ENCODE results near the gene STK16. TPM values are rescaled to one million over a fixed set of nuclear protein-coding genes. Genes with fewer than 3 reads are reported as not detected.
"Not testable (repeated sequence)": the region's sequence is repeated elsewhere in the genome, so short reads cannot be mapped to it uniquely, and the experiment has no call there.

Gene STK16
- total RNA-seq, 1 donor from 2014 or later = 29.8 TPM

DNA sequence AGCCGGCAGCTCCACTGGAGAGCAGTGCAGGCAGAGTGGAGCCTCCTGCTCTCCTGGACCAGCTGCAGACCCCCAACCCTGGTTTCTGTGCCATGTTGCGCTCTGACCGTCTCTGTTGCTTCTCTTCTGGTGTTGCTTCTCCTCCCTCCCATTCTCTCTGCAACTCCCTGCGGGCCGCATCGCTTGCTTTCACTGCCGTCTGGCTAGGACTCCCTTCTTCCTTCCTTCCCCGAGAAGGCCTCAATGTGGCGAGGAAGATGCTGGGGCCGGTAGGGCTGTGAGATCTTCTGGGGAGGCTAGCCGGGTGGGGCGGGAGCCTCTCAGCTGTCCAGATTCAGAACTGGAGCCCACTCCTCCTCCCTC, 40.1 kb downstream of the STK16 start:
- intact Hi-C loops (cut with micrococcal nuclease) = no loop called here

GRCh38 chr2:219285894-219286425, 40.7 kb downstream of the STK16 start:
- intact Hi-C loops (cut with micrococcal nuclease) = no loop called here

DNA sequence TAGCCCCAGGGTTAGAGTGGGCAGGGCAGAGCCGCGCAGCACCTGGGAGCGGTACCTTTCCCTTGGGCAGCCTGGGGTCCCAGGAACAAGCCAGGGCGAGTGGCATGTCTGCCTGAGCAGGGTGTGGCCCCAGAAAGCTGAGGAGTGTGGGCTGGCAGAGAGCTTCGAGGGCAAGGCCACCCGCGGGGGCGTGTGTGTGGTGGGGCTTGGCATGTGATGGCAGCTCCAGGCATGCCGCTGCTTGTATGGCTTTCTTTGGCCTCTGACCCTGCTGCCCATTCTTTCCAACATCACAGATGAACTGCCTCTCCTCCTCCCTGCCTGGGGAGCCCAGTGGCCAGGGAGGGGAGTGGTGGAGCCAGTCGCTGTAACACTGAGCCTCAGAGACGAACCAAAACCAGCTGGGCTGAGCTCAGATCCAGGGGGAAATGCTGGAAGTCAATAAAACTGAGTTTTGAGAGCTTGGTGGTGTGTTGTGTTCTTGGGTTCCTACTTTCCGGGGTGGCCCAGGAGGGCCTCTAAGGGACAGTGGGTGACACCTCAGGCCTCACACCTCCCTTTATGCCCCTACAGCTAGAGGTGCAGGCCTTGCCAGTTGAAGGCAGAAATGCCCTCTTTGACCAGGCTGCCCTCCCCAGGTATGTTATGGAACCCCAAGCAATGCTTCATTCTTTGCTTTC, 41.3 kb downstream of the STK16 start:
- intact Hi-C loops (cut with micrococcal nuclease) = no loop called here

DNA sequence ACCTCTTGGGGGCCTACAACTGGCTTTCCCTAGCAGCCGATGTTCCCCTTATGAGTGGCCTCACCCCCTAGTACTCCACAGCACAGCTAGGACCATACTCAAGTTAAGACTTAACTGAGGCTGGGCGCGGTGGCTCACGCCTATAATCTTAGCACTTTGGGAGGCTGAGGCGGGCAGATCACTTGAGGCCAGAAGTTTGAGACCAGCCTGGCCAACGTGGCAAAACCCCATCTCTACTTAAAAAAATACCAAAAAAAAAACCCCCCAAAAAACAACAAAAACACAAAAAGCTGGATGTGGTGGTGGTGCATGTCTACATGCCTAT, 41.8 kb downstream of the STK16 start:
- intact Hi-C loops (cut with micrococcal nuclease) = not testable (repeated sequence)

DNA sequence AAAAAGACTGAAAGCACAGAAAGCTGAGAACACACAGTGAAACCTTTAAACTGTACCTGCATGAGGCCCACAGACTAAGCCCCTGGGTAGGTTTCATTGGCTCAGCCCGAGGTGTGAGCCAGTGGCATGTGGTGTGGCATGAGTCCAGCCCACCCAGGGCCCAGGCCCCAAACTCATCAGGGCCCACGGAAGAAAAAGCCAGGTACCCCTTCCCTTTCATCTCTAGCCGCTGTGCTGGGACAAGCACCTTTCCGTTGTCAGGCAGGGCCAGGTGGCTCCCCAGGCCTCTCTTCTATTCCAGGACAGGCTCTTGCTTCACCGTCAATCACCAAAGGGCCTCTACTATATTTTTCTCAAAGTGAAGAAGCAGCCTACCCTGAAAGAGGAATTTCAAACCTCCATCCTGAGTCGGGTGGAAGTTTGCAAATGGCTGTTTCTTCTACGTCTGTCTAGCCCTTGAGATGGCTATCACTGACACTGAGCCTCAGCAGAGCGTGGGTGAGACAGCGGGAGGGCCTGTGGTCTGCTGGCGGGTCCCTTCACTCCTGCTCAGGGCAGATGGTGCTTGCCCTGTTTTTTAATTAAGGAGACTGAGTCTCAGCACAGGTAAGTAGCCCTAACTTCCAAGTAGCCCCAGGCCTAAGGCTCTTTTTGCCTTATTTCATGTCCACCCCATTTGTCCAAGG, 42.4 kb downstream of the STK16 start:
- intact Hi-C loops (cut with micrococcal nuclease) = no loop called here

- intact Hi-C loops (cut with micrococcal nuclease) = no loop called here
Measured at GRCh38 chr2:219289195-219289536, 43.9 kb downstream of the STK16 start.

DNA sequence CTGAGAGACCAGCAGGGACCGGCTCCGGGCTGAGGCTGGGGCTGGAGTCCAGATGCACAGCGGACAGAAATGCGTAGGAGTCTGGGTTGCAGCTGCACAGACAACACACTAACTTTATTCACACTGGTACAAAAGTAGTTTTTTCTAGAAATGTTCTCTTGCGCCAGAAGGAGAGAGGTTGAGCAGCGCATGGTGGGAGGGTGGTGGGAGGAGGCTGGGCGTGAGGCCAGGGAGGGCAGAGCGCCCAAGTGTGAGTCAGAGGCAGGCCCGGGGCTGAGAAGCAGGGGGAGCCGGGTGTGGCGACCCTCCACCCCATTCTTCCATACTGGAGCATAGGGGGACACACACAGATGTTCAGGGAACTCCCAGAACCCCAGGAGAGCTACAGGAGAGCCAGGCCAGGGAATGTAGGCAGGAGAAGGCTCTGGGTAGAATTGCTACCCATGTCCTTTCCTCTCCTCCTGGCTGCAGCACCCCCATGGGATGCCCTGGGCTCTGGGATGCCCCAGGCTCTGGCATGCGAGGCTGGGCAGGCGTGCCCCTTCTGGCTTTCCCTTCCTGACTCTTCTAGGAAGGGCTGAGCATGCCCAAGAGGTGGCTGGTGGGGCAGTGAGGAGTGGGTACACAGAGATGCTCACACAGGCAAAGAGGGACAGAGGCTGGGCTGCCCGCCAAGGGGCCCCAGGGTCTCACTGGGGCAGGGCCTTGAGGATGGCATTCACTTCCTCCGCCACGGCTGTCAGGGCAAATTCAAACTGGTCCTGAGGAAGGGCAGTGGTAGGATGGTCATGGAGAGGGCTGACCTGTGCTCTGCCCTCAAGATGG, 44.5 kb downstream of the STK16 start:
- intact Hi-C loops (cut with micrococcal nuclease) = no loop called here

- intact Hi-C loops (cut with micrococcal nuclease) = no loop called here
Measured at GRCh38 chr2:219290381-219291171, 45.3 kb downstream of the STK16 start.

GRCh38 chr2:219291394-219291793, 46.1 kb downstream of the STK16 start:
- intact Hi-C loops (cut with micrococcal nuclease) = no loop called here

GRCh38 chr2:219291910-219292490, 46.7 kb downstream of the STK16 start:
- intact Hi-C loops (cut with micrococcal nuclease) = no loop called here

DNA sequence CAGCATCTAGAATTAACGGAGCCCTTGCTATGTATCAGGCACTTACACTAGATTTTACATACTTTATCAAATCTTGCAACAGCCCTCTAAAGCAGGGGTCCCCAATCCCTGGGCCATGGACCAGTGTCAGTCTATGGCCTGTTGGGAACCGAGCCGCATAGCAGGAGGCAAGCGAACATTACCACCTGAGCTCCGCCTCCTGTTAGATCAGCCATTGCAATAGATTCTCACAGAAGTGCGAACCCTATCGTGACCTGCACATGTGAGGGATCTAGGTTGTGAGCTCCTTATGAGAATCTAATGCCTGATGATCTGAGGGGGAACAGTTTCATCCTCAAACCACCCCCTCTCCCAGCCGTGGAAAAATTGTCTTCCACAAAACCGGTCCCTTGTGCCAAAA, 47.3 kb downstream of the STK16 start:
- intact Hi-C loops (cut with micrococcal nuclease) = no loop called here

DNA sequence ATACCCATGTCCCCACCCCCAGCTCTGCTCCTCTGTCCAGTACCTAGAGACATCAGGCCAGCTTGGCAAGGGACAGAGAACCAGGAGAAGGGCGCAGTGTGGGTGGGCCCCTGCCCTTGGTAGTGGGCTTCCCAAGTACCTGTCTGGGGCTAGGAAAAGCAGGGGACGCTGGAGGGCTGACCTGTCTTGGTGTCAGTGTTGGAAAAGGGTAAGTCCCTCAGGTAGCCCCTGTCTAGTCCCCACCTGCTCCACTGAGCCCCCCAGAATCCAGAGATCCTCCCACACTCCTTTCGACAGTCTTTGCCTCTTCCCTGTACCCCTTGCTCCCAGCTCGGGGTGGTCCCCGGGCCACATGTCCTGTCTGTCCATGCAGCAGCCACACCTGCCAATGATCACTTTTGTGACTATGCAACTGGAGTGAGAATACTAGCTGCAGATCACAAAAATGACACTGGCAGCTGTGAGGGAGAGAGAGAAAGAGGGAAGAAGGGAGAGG, 48.5 kb downstream of the STK16 start:
- intact Hi-C loops (cut with micrococcal nuclease) = loop anchor here (1.0 kb wide), 3 partner anchors 40 to 87 kb away; partner anchors contain the start of genes GLB1L, STK16, TUBA4A and TUBA4B

- intact Hi-C loops (cut with micrococcal nuclease) = loop anchor here (1.0 to 5.0 kb wide), 7 partner anchors 15 to 117 kb away; partner anchors contain the start of genes ANKZF1, ATG9A, CNPPD1 and DNAJB2
Measured at GRCh38 chr2:219294356-219295351, 49.4 kb downstream of the STK16 start.

DNA sequence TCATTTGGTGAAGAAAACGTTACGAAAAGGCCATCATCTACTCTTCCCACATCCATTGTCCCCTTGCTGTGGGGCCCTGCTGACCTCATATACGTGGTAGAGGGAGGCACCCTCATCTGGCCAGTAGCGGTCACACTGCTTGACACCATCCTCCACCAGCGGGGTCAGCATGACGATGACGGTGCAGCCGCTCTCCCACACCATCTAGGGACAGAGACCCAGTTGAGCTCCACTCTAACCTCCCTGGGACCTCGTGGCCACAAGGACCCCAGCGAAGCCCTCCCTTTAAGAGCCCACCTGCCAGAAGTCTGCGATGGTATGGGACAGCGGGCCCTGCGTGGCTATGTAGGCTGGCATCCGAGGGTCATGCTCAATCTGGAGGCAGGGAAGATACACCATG, 50.9 kb downstream of the STK16 start:
- intact Hi-C loops (cut with micrococcal nuclease) = loop anchor here (5.0 kb wide), 2 partner anchors 91 to 119 kb away; partner anchors contain the start of genes CNPPD1, DNPEP and RETREG2

- intact Hi-C loops (cut with micrococcal nuclease) = loop anchor here (5.0 kb wide), 2 partner anchors 90 to 120 kb away; partner anchors contain the start of genes CNPPD1, DNPEP and RETREG2
Measured at GRCh38 chr2:219296631-219297391, 51.5 kb downstream of the STK16 start.

DNA sequence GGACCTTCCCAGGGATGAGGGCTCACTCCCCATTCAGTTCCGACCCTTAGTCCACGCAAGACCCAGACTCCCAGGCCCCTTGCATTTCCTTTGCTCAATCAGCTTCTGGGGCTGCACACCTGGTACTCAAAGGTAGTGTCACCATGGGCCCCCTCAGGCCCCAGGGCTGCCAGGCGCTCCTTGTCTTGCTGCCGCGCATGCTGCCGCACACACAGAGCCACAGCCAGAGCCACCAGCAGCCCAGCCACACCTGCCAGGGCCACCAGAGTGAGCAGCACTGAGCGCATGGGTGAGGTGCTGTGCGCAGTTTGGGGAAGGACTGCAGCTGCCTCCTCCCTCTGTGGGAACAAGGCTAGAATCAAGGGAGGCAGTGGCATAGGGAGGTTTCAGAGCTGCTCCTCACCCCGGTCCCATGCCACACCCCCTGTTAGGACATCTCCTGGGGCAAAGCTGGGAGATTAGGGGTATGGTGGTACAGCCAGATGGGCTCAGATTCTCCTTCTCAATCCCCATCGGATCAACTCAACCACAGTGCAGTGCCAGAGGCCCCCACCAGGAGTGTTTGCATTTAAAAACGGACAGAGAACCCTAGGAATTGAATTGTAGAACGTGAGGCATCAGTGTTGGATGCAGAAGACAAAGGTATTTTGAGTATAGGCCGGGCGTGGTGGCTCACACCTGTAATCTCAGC, 52.6 kb downstream of the STK16 start:
- intact Hi-C loops (cut with micrococcal nuclease) = loop anchor here (1.0 to 5.0 kb wide), 4 partner anchors 89 to 240 kb away; partner anchors contain the start of genes CNPPD1, DNPEP, NHEJ1 and RETREG2

DNA sequence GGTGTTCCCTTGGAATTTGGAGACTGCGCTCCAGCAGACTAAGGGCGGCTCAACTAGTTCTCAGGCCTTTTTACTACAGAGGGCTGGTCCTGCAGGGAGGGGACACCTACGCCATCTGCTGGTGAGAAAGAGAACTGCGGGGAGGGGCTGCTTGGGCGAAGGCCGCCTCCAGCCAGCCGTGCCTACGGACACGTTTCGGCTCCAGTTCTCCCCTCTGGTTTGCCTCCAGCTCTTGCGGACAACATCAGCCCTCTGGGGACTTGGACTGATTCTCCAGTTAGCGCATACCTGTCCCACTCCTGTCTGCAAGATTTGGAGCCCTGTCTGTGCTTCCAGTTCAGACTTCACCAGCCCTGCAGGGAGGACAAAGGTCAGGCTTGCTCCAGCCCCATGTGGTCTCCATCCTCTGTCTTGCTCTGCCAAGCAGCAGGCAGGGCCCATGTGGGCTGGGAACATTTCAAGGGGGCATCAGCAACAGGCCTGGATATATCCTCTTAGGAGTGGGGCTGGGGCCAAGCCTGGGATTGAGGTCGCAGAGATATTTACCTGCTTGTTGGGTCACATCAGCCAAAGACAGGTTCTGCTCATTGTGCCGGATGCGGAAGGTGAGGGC, 53.6 kb downstream of the STK16 start:
- intact Hi-C loops (cut with micrococcal nuclease) = loop anchor here (1.0 to 5.0 kb wide), 4 partner anchors 88 to 241 kb away; partner anchors contain the start of genes CNPPD1, DNPEP, NHEJ1 and RETREG2

Measured in T-helper 2 cell treated with Interferon-gamma antibody and Interleukin-4, amounts not matched to agents 100 ng/mL and 5 ng/mL, for 36 hours (primary cell).